Transverse colon (tissue), 3 donors: ENCODE results near the gene MAGI2.

ENCODE experiments used
- CTCF ChIP-seq, 5 experiments: fragments of 200-600 bp in 3 of 5; fragments of 450-650 bp in 2 of 5; sonication (generic) in 3 of 5; IDR thresholded peaks; 1 replicate in 2 of 5; 2 replicates in 3 of 5; pipeline ENCODE4 v1.5.1; 2016 to 2017; ENCODE audit warnings: antibody characterized with exemption in 5 of 5, inconsistent platforms in 3 of 5, mild to moderate bottlenecking in 2 of 5, moderate library complexity in 1 of 5
- POLR2A ChIP-seq: fragments of 450-650 bp; IDR thresholded peaks from one replicate; pipeline ENCODE4 v1.6.1; 2016; ENCODE audit warnings: antibody characterized with exemption, mild to moderate bottlenecking, moderate library complexity

- TF ChIP-seq POLR2A (no peak), CTCF (IDR thresholded peaks at IDR 0.05) (no peak)
Measured at GRCh38 chr7:79434867-79435266, 18.6 kb downstream of the MAGI2 start.
